GM12801 (cell line): ENCODE data around the gene ABCA1.

ENCODE experiments used
- CTCF ChIP-seq: IDR thresholded peaks from one replicate; pipeline ENCODE4 v1.5.1; 2011; ENCODE audit warnings: control low read depth; ENCODE audit not compliant: insufficient read length; ENCODE audit errors: extremely low read depth

ABCA1 gene

DNA sequence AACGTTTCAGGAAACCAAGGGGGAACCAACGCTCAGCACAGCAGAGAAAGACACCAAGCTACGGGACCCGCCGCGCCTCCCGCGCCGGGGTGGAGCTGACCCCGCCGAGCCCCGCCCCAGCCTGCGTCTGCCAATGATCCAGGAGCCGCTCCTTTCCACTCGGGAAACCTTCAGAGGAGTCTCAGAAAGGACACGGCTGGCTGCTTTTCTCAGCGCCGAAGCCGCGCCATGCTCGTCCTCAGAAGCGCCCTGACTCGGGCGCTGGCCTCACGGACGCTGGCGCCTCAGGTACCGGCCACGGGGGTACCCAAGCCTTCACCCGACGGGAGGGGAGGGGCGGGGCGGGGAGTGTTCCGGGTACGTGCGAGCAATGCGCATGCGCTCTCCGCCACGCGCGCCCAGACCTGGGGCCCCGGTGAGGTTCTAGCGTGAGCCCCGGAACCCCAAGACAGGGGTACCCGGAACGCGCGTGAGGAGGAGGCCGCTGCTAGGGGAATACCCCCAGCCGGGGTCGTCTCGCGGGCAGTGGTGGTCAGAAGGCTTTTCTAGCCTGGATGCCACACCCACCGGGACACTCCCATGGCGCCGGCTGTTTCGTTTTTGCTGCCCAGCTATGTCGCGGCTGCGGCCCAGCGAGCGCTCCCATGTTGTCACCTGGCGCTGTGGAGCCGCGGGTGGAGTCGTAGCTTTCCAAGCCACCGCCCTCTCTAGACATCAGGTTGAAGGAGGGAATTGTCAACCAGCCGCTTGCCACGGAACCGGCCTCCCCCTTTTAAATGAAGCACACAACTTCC is 180.2 kb downstream of the ABCA1 start, which contains the start of gene NIPSNAP3A:
TSS of gene NIPSNAP3A (plus strand) at position 119 of the 794 bp plus-strand sequence. CDS start at position 229, 110 bp downstream.
- TF ChIP-seq CTCF = no peak

- no peak for TF ChIP-seq CTCF
Observed at GRCh38 chr9:104747245-104747564, 180.8 kb downstream of the ABCA1 start.

DNA sequence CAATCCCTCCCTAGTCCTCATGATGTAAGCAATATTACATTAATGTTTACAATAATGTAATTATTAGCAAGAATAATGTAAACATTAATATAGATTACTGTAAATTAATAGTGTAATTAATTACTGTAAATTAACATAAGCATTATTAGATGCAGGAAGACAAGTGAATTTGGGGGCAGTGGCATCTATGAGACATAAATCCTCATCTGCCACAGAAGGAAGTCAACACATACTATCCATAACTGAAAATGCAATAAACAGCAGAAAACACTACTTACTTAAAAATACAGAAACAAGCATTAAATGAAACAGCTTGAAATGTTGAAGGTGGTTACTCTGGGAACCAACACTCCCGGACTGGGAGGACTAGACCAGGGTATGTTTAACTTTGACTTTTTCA is 181.2 kb downstream of the ABCA1 start:
- no peak for TF ChIP-seq CTCF

GRCh38 chr9:104746285-104746684 is 181.7 kb downstream of the ABCA1 start:
- TF ChIP-seq CTCF = no peak

DNA sequence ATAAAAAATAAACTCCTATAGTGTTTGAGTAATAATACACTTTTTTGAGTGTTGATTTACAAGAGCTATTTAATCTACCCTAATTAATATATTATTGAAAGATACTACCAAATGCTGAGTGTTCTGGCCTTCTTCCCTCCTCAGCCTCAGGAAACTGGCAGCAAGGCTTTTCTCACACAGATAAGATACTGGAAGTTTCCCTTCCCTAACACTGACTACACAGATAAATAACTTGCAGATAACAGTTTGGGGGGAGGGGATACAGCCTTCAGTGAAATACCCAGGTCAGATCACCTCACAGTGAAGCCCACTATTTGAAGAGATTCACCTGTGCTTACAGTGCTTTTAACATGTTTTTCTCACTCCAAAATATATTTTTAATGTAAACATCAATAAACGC is 182.1 kb downstream of the ABCA1 start:
- TF ChIP-seq CTCF = no peak

GRCh38 chr9:104743376-104743985 is 184.5 kb downstream of the ABCA1 start:
- no peak for TF ChIP-seq CTCF

GRCh38 chr9:104740621-104741020 is 187.3 kb downstream of the ABCA1 start:
- TF ChIP-seq CTCF = no peak
